HUES64 (cell line): ENCODE measurements around the gene TPPP2.

Source experiments
- H3K27ac ChIP-seq: 2 replicates; pipeline ENCODE4 v1.7.0; 2013; ENCODE audit warnings: low read depth, low read length, inconsistent platforms
- H3K27me3 ChIP-seq: 2 replicates; pipeline ENCODE4 v1.6.1; 2013; ENCODE audit warnings: mild to moderate bottlenecking, low read length; ENCODE audit not compliant: insufficient read depth
- H3K36me3 ChIP-seq: 2 replicates; pipeline ENCODE4 v1.6.1; 2013; ENCODE audit warnings: mild to moderate bottlenecking, low read length; ENCODE audit not compliant: insufficient read depth
- H3K4me1 ChIP-seq: 2 replicates; pipeline ENCODE4 v1.6.1; 2013; ENCODE audit warnings: mild to moderate bottlenecking, low read length, moderate library complexity; ENCODE audit not compliant: insufficient read depth
- H3K4me3 ChIP-seq: 2 replicates; pipeline ENCODE4 v1.5.1; 2013; ENCODE audit warnings: mild to moderate bottlenecking, low read length, moderate library complexity
- H3K9ac ChIP-seq: 2 replicates; pipeline ENCODE4 v1.6.1; 2013; ENCODE audit warnings: mild to moderate bottlenecking, low read depth, low read length
- H3K9me3 ChIP-seq: 2 replicates; pipeline ENCODE4 v1.6.1; 2013; ENCODE audit warnings: low read depth, low read length; ENCODE audit not compliant: insufficient read depth
- WGBS: fragments of 150-250, 120-280 bp; methylation state at CpG from one replicate; pipeline ENCODE4 v1.1.7; 2013; ENCODE audit warnings: missing lambda C conversion rate; 5-methylcytosine and 5-hydroxymethylcytosine counted together

Gene TPPP2

DNA sequence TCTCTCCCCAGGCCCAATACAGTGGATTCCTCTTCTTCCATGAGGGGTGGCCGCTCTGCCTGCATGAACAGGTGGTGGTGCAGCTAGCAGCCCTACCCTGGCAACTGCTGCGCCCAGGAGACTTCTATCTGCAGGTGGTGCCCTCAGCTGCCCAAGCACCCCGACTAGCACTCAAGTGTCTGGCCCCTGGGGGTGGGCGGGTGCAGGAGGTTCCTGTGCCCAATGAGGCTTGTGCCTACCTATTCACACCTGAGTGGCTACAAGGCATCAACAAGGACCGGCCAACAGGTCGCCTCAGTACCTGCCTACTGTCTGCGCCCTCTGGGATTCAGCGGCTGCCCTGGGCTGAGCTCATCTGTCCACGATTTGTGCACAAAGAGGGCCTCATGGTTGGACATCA, 43.9 kb downstream of the TPPP2 start:
- peaks cover under 1% of the 10 kb centered on the region; the same call in 1 of the 2 replicates for H3K27me3 ChIP-seq
- H3K4me3 ChIP-seq: no peak overlapping the region
- H3K36me3 ChIP-seq: peaks cover 66% of the 10 kb centered on the region
- no peak overlapping the region for H3K9ac ChIP-seq
- no peaks in the 10 kb centered on the region for H3K9me3 ChIP-seq
- H3K4me1 ChIP-seq: peaks cover 14% of the 10 kb centered on the region
- no peak overlapping the region for H3K27ac ChIP-seq
- WGBS: 95% methylated on average over 9 of the region's 9 CpGs

GRCh38 chr14:21074398-21075272, 44.6 kb downstream of the TPPP2 start:
- no peaks in the 10 kb centered on the region for H3K9me3 ChIP-seq
- H3K9ac ChIP-seq: no peak overlapping the region
- no peak overlapping the region for H3K27ac ChIP-seq
- H3K4me1 ChIP-seq: peaks cover 14% of the 10 kb centered on the region
- WGBS: 93% methylated on average over 26 of the region's 26 CpGs
- H3K27me3 ChIP-seq: no peaks in the 10 kb centered on the region
- peaks cover 73% of the 10 kb centered on the region for H3K36me3 ChIP-seq
- no peak overlapping the region for H3K4me3 ChIP-seq

DNA sequence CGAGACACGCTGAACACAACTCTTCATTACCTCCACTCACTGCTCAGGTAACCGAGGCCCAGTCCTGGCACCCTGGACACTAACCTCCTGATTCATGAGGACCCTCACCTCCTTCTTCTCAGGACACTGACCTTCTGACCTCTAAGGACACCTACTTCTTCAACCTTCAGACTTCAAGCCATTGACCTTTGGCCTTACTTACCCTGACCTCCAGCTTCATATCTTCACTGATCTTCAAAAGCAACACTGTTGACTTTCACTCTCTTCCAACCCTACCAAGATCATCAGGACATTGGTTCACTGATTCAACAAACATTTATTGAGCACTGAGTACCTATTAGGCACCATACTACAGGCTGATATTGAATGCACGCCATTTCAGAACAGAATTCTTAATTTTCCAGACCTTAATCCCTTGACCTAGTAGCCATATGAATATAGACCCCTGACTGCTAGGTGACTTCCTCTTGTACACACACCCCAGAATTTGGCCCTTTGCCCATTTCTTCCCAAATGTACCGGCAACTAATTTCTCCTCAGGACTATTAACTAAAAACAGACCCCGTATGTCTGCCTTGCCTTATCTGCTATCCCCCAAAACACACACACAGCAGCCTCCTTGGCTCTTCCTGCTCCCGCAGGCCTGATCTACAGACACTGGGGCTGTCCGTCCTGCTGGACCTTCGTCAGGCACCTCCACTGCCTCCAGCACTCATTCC, 45.9 kb downstream of the TPPP2 start:
- H3K36me3 ChIP-seq: peaks cover 85% of the 10 kb centered on the region
- H3K9me3 ChIP-seq: no peaks in the 10 kb centered on the region
- H3K4me1 ChIP-seq: peaks cover 14% of the 10 kb centered on the region
- H3K27ac ChIP-seq: no peak overlapping the region
- no peak overlapping the region for H3K4me3 ChIP-seq
- 95% methylated on average over 9 of the region's 9 CpGs for WGBS
- H3K27me3 ChIP-seq: no peaks in the 10 kb centered on the region
- no peak overlapping the region for H3K9ac ChIP-seq

DNA sequence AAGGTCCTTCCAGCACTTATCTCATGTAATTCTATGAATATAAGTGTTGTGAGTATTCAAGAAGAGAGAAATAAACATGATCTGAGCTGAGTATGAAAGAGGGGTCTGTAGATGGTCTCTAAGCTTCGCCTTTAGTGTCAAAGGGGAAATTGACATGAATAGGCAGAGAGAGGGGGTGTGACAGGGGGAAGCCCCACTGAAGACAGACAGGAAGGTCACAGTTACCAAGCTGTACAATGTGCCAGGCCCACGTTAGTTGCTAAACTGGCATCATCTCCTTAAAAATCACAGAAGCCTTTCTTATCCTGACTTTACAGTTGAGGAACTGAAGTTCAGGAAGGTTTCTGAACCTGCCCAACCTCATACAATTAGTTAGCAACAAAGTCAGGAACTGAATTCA, 47.7 kb downstream of the TPPP2 start:
- Histone ChIP-seq H3K4me3 (no peak overlapping the region), H3K9me3 (no peaks in the 10 kb centered on the region)

DNA sequence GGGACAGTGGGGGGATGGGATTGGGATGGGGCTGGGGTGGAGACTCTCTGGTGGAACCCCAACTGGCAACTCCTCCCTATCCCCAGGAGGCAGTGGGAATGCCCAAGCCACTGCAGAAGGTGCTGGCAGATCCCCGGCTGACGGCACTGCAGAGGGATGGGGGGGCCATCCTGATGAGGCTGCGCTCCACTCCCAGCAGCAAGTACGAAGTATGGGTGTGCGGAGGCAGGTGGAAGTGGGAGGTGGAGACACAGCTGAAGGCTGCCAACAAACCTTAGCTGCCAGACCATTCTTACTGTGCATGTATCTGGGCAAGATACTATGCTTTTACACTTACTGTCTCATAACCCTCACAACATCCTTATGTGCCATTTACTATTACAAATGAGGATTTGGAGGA, 48.3 kb downstream of the TPPP2 start:
- Histone ChIP-seq H3K27me3 (no peaks in the 10 kb centered on the region), H3K4me1 (no peaks in the 10 kb centered on the region), H3K36me3 (peaks cover 97% of the 10 kb centered on the region), H3K27ac (no peak overlapping the region), H3K9ac (no peak overlapping the region), H3K4me3 (no peak overlapping the region), H3K9me3 (no peaks in the 10 kb centered on the region)
- WGBS: 98% methylated on average over 5 of the region's 5 CpGs

More for the DNA sequence above, 47.7 kb downstream of the TPPP2 start:
- Histone ChIP-seq H3K36me3 (peaks cover 99% of the 10 kb centered on the region), H3K4me1 (peaks cover 4% of the 10 kb centered on the region), H3K9ac (no peak overlapping the region), H3K27ac (no peak overlapping the region), H3K27me3 (no peaks in the 10 kb centered on the region)
- 95% methylated on average over 2 of the region's 2 CpGs for WGBS

GRCh38 chr14:21078726-21079125, 48.7 kb downstream of the TPPP2 start:
- Histone ChIP-seq H3K27ac (no peak overlapping the region), H3K4me3 (no peak overlapping the region), H3K9me3 (no peaks in the 10 kb centered on the region), H3K4me1 (no peaks in the 10 kb centered on the region), H3K27me3 (no peaks in the 10 kb centered on the region), H3K36me3 (peaks cover 94% of the 10 kb centered on the region), H3K9ac (no peak overlapping the region)
- WGBS: 97% methylated on average over 9 of the region's 10 CpGs

DNA sequence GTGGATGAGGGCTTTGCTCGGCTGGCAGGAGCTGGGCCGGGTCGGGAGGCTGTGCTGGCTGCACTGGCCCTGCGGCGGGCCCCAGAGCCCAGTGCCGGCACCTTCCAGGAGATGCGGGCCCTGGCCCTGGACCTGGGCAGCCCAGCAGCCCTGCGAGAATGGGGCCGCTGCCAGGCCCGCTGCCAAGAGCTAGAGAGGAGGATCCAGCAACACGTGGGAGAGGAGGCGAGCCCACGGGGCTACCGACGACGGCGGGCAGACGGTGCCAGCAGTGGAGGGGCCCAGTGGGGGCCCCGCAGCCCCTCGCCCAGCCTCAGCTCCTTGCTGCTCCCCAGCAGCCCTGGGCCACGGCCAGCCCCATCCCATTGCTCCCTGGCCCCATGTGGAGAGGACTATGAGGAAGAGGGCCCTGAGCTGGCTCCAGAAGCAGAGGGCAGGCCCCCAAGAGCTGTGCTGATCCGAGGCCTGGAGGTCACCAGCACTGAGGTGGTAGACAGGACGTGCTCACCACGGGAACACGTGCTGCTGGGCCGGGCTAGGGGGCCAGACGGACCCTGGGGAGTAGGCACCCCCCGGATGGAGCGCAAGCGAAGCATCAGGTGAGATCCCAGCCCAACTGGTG, 51.6 kb downstream of the TPPP2 start:
- Histone ChIP-seq H3K9me3 (no peaks in the 10 kb centered on the region), H3K27me3 (no peaks in the 10 kb centered on the region), H3K4me3 (no peak overlapping the region), H3K36me3 (peaks cover 95% of the 10 kb centered on the region), H3K9ac (no peak overlapping the region), H3K4me1 (no peaks in the 10 kb centered on the region; the same call in 1 of the 2 replicates), H3K27ac (no peak overlapping the region)
- 93% methylated on average over 30 of the region's 30 CpGs for WGBS
